Suprapubic skin (tissue), 4 donors: Measurements from ENCODE around the gene DNAH8.

Experiments
- POLR2A ChIP-seq, 2 donors: fragments of 450-650 bp; IDR thresholded peaks; one replicate each; pipeline ENCODE4 v1.6.1; 2017; ENCODE audit warnings: antibody characterized with exemption in 2 of 2, mild to moderate bottlenecking in 2 of 2, moderate library complexity in 2 of 2
- POLR2AphosphoS5 ChIP-seq, 3 donors: sonication (generic); formaldehyde crosslinking; IDR thresholded peaks; one replicate each; pipeline ENCODE4 v1.6.1; 2017; ENCODE audit warnings: antibody characterized with exemption in 3 of 3
- TF ChIP-seq, protein P1 (sequence below), 2 donors: fragments of 200-600 bp in 1 of 2; fragments of 450-650 bp in 1 of 2; sonication (generic) in 1 of 2; IDR thresholded peaks; one replicate each; pipeline ENCODE4 v1.5.1; 2016 to 2019; ENCODE audit warnings: antibody characterized with exemption in 2 of 2, mild to moderate bottlenecking in 1 of 2, moderate library complexity in 1 of 2

DNA sequence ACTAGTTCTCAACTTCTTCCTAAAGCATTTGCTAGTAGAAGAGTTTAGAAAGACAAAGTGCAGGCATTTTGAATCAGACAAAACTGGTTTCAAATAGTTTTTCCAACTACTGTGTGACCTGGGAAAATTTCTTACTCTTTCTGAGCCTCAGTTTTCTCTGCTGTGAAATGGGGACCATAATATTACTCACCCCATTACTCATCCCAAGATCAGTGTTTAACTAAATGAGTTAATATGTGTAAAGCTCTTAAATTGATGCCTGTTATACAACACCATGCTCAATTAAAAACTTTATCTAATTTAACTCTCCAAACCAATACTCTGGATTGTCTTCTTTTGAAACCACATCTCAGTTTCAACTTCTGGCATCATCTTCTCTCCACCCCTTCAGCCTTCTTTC is 87.4 kb downstream of the DNAH8 start:
- TF ChIP-seq, protein P1, sequence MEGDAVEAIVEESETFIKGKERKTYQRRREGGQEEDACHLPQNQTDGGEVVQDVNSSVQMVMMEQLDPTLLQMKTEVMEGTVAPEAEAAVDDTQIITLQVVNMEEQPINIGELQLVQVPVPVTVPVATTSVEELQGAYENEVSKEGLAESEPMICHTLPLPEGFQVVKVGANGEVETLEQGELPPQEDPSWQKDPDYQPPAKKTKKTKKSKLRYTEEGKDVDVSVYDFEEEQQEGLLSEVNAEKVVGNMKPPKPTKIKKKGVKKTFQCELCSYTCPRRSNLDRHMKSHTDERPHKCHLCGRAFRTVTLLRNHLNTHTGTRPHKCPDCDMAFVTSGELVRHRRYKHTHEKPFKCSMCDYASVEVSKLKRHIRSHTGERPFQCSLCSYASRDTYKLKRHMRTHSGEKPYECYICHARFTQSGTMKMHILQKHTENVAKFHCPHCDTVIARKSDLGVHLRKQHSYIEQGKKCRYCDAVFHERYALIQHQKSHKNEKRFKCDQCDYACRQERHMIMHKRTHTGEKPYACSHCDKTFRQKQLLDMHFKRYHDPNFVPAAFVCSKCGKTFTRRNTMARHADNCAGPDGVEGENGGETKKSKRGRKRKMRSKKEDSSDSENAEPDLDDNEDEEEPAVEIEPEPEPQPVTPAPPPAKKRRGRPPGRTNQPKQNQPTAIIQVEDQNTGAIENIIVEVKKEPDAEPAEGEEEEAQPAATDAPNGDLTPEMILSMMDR (IDR thresholded peaks at IDR 0.05) = no peak
- TF ChIP-seq POLR2AphosphoS5 (IDR thresholded peaks at IDR 0.05) = no peak
- no peak for TF ChIP-seq POLR2A (IDR thresholded peaks at IDR 0.05)
